Tongue (tissue), 3 donors: ENCODE measurements around the gene EDAR. TPM values are rescaled to one million over a fixed set of nuclear protein-coding genes. Genes with fewer than 3 reads are reported as not detected.

Experiments
- DNase-seq: peaks from one replicate; pipeline ENCODE4 v3.0.0-alpha.2; 2015
- small RNA-seq: library from RNA; depleted of rRNA; stranded (forward); fragments of <200 nt; gene quantifications from one replicate; pipeline ENCODE3, GENCODE V24; 2014; ENCODE audit warnings: low replicate concordance
- total RNA-seq: library from RNA; depleted of rRNA; stranded (reverse); fragments of >200 nt; gene quantifications from one replicate; pipeline ENCODE4 v1.2.3, GENCODE V29; 2014

The EDAR gene
- total RNA-seq, 1 donor from 2014 or later, result 0.31 TPM

DNA sequence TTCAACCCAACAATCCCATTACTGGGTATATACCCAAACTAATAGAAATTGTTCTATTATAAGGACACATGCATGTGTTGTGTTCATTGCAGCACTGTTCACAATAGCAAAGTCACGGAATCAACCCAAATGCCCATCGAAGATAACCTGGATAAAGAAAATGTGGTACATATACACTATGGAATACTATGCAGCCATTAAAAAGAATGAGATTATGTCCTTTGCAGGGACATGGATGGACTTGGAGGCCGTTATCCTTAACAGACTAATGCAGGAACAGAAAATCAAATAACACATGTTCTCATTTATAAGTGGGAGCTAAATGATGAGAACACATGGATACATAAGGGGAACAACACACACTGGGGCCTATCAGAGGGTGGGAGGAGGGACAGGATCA is 136.6 kb downstream of the EDAR start:
- DNase-seq, result no peak

DNA sequence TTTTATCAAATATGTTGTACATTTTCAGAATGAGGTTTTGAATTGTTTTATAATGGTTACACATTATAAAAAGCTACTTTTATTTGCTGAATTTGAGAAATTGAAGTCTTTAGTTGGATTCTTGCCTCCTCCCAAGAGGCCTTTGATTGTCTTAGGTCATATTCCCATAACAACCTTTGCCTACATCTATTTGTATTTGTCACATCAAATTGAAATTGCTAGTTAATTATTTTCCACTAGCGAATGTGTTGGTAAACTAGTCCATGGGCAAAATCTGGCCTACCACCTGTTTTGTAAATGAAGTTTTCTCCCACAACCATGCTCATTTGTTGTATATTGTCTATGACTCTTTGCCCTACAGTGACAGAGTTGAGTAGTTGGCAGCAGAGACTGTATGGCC is 142.0 kb downstream of the EDAR start:
- DNase-seq, result no peak

DNA sequence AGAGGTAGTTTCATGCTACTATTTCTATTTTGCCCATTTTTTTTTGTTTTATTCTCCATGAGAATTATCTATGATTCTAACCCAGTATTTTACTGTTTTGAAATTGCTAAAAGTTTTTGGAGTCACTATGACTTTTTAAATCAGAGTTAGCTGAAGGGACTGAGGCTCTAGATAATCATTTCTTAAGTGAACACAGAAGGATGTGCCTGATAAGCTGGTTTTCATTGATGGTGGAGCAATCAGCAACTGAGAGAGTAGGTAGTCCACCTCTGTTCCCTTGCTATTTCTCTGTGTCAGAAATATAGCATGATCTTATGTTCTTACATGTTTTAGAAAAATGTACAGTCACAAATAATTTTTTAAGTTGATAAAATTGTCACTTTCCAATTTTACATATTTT is 143.1 kb downstream of the EDAR start:
- DNase-seq, result no peak

Small RNA genes lying within 50 kb of the gene (small RNA-seq; reads per million reads assigned to genes)
- not detected for gene AC073415.1

Other genes starting within 250 kb of the EDAR start
- gene CCDC138, start 202.4 kb downstream of the EDAR start, total RNA-seq, result 12.0 TPM
- 10.1 TPM for gene SH3RF3, start 140.0 kb upstream of the EDAR start, total RNA-seq